C1 segment of cervical spinal cord (tissue), 14 donors: ENCODE results near the gene KLHL18.
"Not testable (repeated sequence)": the region's sequence is repeated elsewhere in the genome, so short reads cannot be mapped to it uniquely, and the experiment has no call there.

Experiments
- DNase-seq, 14 donors: peaks; one replicate each; lab custom pipeline; 2025; lab: John Stamatoyannopoulos, UW

Gene KLHL18

DNA sequence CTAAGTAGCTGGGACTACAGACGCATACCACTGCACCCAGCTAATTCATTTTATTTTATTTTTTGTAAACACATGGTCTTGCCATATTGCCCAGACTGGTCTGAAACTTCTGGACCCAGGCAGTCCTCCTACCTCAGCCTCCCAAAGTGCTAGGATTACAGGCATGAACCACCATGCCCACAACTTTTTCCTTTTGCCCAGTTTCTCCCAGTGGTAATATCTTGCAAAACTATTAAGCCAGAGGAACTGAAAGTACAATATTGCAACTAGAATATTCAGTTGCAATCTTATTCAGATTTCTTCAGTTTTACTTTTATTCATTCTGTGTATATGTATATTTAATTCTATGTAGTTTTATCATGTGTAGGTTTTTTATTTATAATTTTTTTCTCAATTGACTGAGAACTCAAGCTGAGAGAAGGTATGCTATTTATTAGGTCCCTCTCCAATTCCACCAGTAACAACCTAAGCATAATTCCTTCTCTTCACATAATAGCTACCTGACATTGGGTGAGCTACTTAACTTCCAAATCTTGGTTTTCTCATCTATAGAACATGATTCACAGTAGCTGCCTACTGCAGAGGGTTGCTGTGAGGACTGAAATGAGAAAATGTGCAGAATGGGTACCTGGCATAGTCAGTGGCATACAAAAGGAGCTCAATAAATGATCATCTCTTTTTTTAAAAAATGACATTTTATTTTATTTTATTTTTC lies 30.8 kb downstream of the KLHL18 start:
- DNase-seq: no peak

GRCh38 chr3:47314056-47314764 lies 31.5 kb downstream of the KLHL18 start:
- DNase-seq: no peak

GRCh38 chr3:47315069-47315647 lies 32.4 kb downstream of the KLHL18 start:
- peak in 2 of 14 donors; percentile 4 to 6 for DNase-seq

- not testable (repeated sequence) for DNase-seq
Measured at GRCh38 chr3:47316151-47316550, 33.4 kb downstream of the KLHL18 start.

GRCh38 chr3:47318916-47319315 lies 36.2 kb downstream of the KLHL18 start:
- no peak for DNase-seq

- no peak for DNase-seq
Measured at GRCh38 chr3:47319956-47320355, 37.2 kb downstream of the KLHL18 start.

DNA sequence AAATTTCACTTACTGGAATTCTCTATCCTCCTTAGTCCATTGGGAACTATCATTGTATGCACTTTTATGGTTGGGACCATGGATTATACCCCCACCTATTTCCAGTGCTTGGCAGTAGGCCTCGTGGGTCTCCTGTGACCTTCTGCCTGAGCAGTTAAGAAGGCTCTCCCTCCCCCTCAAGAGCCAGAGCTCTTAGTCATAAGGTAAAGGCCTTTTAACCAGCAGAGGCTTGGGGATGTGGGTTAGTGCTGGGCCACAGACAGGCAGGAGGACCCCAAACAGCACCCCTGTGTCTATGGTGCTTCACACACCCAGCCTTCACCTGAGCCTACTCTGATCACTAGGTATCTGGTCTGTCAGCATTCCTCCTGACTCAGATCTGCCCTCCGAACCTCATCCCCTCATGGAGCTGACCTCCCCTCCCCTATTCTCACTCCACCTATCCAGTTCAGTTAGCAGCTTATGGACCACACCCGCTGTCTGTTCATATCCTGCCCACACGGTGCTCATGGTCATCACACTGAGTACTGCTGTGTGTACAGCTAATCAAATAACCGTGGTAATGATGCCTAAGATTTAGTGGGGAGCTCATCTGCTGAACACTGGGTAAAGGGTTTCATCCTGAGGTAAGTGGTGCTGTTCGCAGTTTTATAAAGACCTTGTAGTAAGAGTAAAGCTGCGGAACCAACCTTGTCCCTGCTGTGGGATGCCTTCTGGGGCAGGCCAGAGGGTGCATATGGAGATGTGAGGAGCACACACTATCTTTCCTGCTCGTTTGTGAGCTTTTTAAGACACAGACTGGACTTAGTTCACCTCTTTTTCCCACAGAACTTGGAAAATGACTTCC lies 40.9 kb downstream of the KLHL18 start:
- DNase-seq: no peak

- peak in 8 of 14 donors; percentile 2 to 32 (median 18) for DNase-seq
Measured at GRCh38 chr3:47324278-47324865, 41.6 kb downstream of the KLHL18 start.

- no peak for DNase-seq
Measured at GRCh38 chr3:47333907-47334306, 51.2 kb downstream of the KLHL18 start.

DNA sequence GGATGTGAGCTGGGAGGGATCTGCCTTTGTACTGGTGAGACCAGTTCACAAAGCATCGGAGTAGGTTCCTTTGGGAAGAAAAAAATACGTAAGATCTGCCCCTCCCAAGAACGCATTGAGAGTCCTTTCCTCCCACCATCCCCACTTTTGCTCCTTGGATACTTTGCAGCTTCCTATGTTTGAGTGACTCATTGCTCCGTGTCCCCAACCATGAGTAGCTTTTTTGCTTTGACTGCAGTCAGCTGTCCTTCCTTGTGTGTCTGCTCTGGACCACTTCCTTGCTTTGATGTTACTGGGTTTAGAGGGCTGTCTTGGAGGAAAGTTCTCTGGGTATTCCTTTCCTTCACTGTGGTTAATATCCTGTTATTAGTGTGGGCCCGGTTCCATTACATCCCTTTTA lies 54.9 kb downstream of the KLHL18 start:
- no peak for DNase-seq

DNA sequence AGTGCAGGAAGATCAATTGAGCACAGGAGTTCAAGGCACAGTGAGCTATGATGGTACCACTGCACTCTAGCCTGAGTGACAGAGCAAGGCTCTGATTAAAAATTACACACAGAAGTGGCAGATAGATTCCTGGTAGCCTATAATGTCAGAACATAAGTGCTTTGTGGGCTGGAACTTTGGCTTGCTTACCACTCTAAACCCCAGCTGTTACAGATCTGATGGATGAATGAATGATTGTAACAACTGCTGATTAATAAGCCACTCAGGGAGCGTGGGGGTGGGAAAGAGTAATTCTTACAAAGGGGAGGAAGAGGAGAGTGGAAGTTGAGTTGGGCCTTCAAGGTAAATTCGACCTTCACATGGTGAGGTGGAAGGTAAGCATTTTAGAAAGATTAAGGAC lies 57.2 kb downstream of the KLHL18 start:
- DNase-seq: no peak

DNA sequence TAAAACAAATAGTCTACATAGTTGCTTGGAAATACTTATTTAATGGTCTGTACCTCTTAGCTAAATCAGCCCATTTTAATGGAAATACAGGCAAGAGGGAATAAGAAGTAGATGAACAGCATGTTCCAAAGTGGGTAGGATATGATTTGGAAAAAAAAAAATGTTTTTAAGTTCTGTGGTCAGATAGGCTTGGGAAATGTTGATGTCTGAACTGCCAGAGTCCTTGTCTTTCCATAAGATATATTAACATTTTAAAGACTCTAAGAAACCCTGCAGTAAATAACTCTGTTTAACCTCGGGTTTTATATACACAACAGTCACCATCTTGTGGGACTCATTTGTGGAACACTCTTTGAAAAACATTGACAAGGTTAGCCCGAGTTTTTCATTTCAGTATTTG lies 58.1 kb downstream of the KLHL18 start:
- no peak for DNase-seq

GRCh38 chr3:47342151-47342550 lies 59.4 kb downstream of the KLHL18 start:
- DNase-seq: no peak

DNA sequence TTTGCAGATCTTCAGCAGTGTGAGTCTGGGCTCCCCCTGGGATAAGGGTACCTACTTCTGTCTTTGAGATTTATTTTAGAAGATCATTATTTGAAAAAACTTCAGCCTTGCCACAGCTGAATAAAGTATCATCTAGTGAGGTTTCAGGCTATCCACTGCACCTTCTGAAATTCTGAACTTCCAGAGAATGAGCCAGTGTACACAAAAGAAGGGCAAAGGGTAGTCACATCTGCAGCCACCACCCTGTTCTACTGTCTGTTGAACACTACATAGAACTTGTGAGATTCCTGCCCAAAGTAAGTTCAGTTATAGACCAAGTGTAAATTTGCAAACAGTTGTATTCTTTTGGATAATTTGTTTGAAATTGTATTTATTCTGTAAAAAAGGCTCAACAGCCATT lies 60.1 kb downstream of the KLHL18 start:
- no peak for DNase-seq

- no peak for DNase-seq
Measured at GRCh38 chr3:47343471-47343971, 60.8 kb downstream of the KLHL18 start.

DNA sequence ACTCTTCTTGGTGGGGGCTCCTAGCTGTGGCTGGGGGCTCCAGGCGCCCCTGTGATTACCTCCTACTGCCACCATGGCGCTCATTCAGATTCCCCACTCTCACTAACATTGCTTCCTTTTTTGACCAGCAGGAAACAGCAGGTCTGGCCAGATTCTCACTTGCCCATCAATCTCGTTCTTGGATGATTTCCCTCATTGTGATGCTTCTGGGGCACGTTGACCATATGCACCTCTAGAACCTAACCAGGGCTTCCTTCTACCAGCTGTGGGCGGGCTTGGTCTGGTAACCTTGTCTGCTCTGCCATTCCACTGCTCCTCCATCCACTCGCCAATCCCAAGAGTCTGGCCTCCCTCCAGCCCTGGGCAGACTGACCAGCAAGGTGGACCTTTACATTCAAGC lies 62.2 kb downstream of the KLHL18 start:
- peak in 1 of 14 donors; percentile 50 for DNase-seq

DNA sequence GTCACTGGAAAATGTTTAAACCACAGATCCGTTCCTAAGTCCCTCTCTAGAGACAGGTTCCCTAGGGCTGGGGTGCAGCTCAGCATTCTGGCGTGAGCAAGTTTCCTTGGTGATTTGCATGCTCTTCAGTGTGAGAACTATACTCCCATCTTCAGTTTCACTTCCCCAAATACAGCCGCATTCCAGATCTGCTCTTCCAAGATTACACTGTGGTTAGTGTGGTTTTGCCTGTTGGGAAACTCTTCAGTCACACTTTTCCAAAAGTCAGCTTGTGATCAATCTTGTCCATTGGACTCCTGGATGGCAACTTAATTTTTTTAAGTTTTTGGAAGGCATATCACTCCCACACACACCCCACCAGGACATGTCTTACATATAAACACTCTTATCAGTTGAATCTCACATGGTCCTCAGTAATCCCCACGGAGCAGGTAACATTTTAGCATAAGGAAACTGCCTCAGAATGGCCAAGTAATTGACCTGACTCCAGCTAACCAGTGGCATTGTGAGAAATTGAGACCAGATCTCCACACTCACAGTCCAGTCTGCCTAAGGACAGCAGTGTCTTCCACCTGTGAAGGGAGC lies 64.6 kb downstream of the KLHL18 start:
- no peak for DNase-seq

- peak in 1 of 14 donors; percentile 29 for DNase-seq
Measured at GRCh38 chr3:47348411-47349154, 65.8 kb downstream of the KLHL18 start.

- no peak for DNase-seq
Measured at GRCh38 chr3:47355010-47355409, 72.3 kb downstream of the KLHL18 start.

DNA sequence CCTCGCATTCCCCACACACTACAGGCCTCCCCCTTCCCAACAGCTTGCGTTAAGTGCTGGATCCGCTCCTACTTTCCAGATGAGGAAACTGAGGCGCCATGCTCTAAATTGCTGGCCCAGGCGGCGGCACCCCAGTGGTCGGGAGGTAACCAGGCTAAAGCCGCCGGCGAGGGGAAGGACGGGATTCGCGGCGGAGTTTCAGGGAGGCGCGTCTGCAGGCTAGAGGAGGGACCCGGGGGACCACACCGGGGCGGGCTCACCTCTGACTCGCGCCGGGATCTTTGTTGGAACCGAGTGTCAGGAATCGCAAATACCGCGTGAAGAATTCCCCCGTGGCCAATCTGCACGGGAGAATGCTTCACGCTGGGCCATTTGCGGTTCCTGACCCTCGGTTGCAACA lies 73.5 kb downstream of the KLHL18 start:
- DNase-seq: no peak
